Measurements from ENCODE around the gene THBS3.
"Not testable (repeated sequence)": the region's sequence is repeated elsewhere in the genome, so short reads cannot be mapped to it uniquely, and the experiment has no call there.

THBS3 gene

DNA sequence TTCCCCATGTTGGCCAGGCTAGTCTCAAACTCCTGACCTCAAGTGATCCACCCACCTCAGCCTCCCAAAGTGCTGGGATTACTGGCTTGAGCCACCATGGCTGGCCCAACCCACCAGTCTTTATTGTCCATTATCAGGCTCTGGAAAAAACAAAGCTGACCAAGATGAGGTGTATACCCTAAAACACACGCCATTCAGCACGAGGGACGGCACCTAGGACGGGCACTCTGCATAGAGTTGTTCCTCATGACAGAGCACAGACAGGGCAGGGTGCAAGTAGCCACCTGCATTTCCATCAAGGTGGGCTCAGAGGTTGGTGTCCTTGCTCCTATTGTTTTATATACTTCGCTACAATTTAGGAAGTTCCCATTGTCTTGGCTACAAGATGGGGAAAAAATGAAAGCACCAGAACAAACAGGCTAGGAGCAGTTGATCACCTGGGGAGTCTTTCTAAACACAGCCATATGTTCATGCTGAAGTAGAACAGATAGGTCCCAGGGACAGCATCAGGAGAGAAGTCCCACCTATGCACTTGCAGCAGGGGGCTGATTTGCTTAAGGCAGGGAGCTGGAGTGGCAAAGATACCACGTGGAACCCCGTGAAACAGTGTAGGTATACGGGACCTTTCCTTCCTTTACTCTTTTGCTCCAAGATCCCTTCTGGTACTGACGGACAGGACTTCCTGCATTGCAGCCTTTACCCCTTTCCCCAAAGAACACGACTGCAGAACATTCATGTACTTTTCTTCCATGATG, 39.1 kb downstream of the THBS3 start:
- no peaks in the 10 kb centered on the region for H3K9me3 Mint-ChIP-seq
- no peaks in the 10 kb centered on the region for H3K27me3 Mint-ChIP-seq
- H3K27ac Mint-ChIP-seq, result no peak overlapping the region
- peaks cover 18% of the 10 kb centered on the region for H3K36me3 Mint-ChIP-seq
- ATAC-seq, result no peak
- no peak overlapping the region for H3K4me3 Mint-ChIP-seq
- peaks cover 38% of the 10 kb centered on the region for H3K4me1 Mint-ChIP-seq

DNA sequence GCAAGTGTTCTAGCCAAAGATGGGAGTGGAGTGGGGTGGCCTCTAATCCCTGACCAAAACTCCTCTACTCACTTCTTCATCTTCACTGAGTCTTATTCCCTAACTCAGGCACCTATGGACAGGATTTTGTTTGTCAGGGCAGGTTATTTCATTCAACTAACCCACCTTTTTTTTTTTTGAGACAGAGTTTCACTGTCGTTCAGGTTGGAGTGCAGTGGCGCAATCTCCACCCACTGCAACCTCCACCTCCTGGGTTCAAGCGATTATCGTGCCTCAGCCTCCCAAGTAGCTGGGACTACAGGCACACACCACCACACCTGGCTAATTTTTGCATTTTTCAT, 39.6 kb downstream of the THBS3 start:
- not testable (repeated sequence) for H3K9me3 Mint-ChIP-seq, H3K4me3 Mint-ChIP-seq, H3K27me3 Mint-ChIP-seq, ATAC-seq
- Mint-ChIP-seq H3K27ac (peak overlapping the region; percentile 88), H3K36me3 (peaks cover 18% of the 10 kb centered on the region), H3K4me1 (peaks cover 32% of the 10 kb centered on the region)

GRCh38 chr1:155167166-155168104, 40.3 kb downstream of the THBS3 start:
- Mint-ChIP-seq H3K9me3 (no peaks in the 10 kb centered on the region), H3K4me3 (peak overlapping the region; percentile 73), H3K27ac (peak overlapping the region; percentile 88), H3K36me3 (peaks cover 18% of the 10 kb centered on the region), H3K4me1 (peaks cover 28% of the 10 kb centered on the region), H3K27me3 (no peaks in the 10 kb centered on the region)
- ATAC-seq, result peak; percentile 91

- Mint-ChIP-seq H3K36me3 (peaks cover 18% of the 10 kb centered on the region), H3K27me3 (no peaks in the 10 kb centered on the region), H3K4me1 (peaks cover 22% of the 10 kb centered on the region), H3K9me3 (no peaks in the 10 kb centered on the region), H3K4me3 (peak overlapping the region; percentile 73), H3K27ac (peak overlapping the region; percentile 88)
- ATAC-seq, result peak; percentile 17
Observed at GRCh38 chr1:155166471-155167165, 41.1 kb downstream of the THBS3 start.

DNA sequence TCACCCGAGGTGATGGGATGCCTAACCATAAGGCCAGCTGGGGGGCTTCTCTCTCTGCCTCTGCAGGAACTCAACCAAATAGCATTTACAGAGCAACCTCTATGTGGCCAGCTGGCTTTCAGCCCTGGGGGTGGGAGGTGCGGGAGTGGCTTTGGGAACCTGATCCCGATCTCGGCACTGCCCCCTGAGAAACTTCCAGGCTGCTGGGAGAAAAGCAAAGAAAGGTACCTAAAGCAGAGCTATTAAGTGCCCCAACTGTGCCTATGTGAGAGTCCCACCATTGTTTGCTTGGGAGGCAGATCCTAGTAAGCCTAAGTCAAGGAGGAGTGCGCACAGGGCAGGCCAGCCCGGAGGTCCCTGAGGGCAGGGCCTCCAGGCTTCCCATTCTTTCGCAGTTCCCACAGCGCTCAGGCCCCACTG, 41.6 kb downstream of the THBS3 start:
- Mint-ChIP-seq H3K27ac (no peak overlapping the region), H3K4me1 (peaks cover 22% of the 10 kb centered on the region), H3K27me3 (no peaks in the 10 kb centered on the region), H3K36me3 (peaks cover 18% of the 10 kb centered on the region), H3K4me3 (no peak overlapping the region), H3K9me3 (no peaks in the 10 kb centered on the region)
- no peak for ATAC-seq

DNA sequence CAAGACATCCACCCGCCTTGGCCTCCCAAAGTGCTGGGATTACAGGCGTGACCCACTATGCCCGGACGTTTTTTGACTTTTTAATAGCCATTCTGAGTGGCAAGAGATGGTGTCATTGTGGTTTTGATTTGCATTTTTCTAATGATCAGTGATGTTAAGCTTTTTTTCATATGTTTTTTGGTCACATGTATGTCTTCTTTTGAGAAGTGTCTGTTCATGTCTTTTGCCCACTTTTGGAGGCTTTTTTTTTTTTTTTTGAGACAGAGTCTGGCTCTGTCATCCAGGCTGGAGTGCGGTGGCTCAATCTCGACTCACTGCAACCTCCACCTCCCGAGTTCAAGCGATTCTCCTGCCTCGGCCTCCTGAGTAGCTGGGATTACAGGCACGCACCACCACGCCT, 43.1 kb downstream of the THBS3 start:
- H3K9me3 Mint-ChIP-seq, H3K4me3 Mint-ChIP-seq, ATAC-seq, H3K27ac Mint-ChIP-seq, H3K27me3 Mint-ChIP-seq: not testable (repeated sequence)
- H3K4me1 Mint-ChIP-seq, result peaks cover 17% of the 10 kb centered on the region
- peaks cover 11% of the 10 kb centered on the region for H3K36me3 Mint-ChIP-seq

DNA sequence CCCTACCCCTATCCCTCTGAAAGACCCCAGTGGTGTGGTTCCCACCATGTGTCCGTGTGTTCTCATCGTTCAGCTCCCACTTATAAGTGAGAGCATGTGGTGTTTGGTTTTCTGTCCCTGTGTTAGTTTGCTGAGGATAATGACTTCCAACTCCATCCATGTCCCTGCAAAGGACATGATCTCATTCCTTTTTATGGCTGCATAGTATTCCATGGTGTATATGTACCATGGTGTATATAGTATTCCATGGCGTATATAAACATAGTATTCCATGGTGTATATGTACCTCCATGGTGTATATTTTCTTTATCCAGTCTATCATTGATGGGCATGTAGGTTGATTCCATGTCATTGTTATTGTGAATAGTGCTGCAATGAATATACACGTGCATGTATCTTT, 43.9 kb downstream of the THBS3 start:
- not testable (repeated sequence) for H3K9me3 Mint-ChIP-seq, H3K27ac Mint-ChIP-seq, ATAC-seq, H3K27me3 Mint-ChIP-seq, H3K4me3 Mint-ChIP-seq, H3K36me3 Mint-ChIP-seq
- H3K4me1 Mint-ChIP-seq, result peaks cover 17% of the 10 kb centered on the region

GRCh38 chr1:155162631-155163030, 45.1 kb downstream of the THBS3 start:
- not testable (repeated sequence) for H3K27ac Mint-ChIP-seq, H3K9me3 Mint-ChIP-seq, H3K27me3 Mint-ChIP-seq, H3K36me3 Mint-ChIP-seq, H3K4me3 Mint-ChIP-seq, ATAC-seq
- H3K4me1 Mint-ChIP-seq, result peaks cover 13% of the 10 kb centered on the region

GRCh38 chr1:155160128-155160527, 47.6 kb downstream of the THBS3 start:
- Mint-ChIP-seq H3K4me1 (no peaks in the 10 kb centered on the region), H3K27me3 (no peaks in the 10 kb centered on the region), H3K36me3 (no peaks in the 10 kb centered on the region), H3K9me3 (no peaks in the 10 kb centered on the region), H3K27ac (no peak overlapping the region), H3K4me3 (no peak overlapping the region)
- no peak for ATAC-seq

DNA sequence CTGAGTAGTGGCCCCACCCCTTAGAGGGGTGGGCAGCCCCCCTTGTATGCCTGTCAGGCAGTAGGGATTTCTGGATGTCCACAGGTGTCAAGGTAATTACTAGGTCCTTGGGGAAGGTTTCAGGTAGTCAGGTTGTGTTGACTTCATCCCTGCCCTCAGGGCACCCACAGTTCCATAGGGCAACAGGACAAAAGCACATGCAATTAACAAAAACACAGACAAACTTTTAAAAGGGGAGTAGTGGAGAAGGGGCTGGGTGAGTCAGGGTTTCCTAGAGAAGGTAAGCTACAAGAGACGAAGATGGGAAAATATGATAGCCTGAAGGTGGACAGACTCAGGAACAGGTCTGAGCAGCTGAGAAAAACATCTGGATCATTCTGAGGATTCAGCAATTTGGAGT, 48.7 kb downstream of the THBS3 start:
- H3K27ac Mint-ChIP-seq, result no peak overlapping the region
- no peaks in the 10 kb centered on the region for H3K27me3 Mint-ChIP-seq

DNA sequence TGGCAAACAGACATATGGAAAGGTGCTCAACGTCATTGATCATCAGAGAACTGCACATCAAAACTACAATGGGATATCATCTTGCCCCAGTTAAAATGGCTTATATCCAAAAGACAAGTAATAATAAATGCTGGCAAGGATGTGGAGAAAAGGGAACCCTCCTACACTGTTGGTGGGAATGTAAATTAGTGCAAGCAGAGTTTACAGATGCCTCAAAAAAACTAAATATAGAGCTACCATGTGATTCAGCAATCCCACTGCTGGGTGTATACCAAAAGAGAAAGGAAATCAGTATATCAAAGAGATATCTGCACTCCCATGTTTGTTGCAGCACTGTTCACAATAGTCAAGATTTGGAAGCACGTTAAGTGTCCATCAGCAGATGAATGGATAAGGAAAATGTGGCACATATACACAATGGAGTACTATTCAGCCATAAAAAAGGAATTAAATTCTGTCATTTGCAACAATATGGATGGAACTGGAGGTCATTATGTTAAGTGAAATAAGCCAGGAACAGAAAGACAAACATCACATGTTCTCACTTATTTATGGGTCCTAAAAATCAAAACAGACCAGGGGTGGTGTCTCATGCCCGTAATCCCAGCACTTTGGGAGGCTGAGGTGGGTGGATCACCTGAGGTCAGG, 51.6 kb downstream of the THBS3 start:
- not testable (repeated sequence) for H3K27ac Mint-ChIP-seq, H3K4me1 Mint-ChIP-seq, H3K27me3 Mint-ChIP-seq, H3K36me3 Mint-ChIP-seq, H3K4me3 Mint-ChIP-seq, ATAC-seq, H3K9me3 Mint-ChIP-seq

More for the DNA sequence above, 48.7 kb downstream of the THBS3 start:
- Mint-ChIP-seq H3K36me3 (no peaks in the 10 kb centered on the region), H3K4me3 (no peak overlapping the region), H3K9me3 (no peaks in the 10 kb centered on the region), H3K4me1 (no peaks in the 10 kb centered on the region)
- ATAC-seq, result no peak
